Measurements from ENCODE around the gene CDK14. TPM values are rescaled to one million over a fixed set of nuclear protein-coding genes. Genes with fewer than 3 reads are reported as not detected.

Gene CDK14
- 10 to 100 TPM; 21.7 to 53.4 (median 37.1) TPM for total RNA-seq

DNA sequence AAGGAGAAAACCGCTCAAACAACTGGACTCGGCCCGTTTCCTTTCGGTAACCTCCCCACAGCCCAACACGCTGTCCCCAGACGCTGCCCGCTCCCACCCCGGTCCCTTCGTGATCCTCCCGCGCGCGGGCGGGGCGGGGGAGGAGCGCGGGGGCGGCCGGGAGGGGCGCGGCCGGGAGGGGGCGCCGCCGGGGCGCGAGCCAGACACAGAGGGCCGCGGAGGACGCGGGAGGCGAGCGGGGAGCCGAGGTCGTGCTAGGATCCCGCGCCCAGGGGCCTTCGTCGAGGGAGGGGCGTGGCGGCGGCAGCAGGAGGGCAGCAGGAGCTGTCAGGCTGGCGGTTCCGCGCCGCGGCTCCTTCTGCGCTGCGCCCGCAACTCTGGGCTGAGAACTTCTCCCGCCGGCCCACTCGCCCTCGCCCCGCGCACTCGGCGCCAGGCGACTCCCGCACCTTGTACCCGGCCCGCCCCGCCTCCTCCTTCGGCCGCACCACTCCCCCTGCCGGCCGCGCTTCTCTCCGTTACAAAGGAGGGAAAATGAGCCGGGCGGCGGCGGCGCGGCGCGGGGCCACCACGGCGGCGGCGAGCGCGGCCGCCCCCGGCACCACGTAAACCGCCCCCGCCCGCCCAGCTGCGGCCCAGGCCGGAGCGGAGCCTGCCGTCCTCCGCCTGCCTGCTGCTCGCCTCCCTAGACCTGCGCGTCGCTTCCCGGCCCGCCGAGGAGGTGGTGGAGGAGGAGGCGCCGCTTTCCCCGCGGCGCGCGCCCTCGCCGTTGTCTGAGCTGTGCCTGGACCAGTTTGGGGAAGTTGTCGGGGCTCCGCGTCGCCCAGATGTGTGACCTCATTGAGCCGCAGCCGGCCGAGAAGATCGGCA lies at the start of gene CDK14:
TSS of gene CDK14 (plus strand) at position 521 of the 870 bp plus-strand sequence. CDS start at position 828, 307 bp downstream.
- peak; percentile 78 to 91 for ATAC-seq (ENCODE audit: low FRiP score in 2 of 2)
- 0 to 1% methylated on average over 4 to 32 of the region's 118 CpGs for WGBS, 2 donors
- peaks cover 12 to 32% (median 16%) of the 10 kb centered on the region in 4 donors for H3K4me1 ChIP-seq
- DNase-seq: peak; percentile 83 to 96
- H3K9me3 ChIP-seq: no peaks in the 10 kb centered on the region
- no peaks in the 10 kb centered on the region for H3K36me3 ChIP-seq
- no peaks in the 10 kb centered on the region for H3K27me3 ChIP-seq
- TF ChIP-seq POLR2AphosphoS5 (IDR thresholded peaks at IDR 0.05) (peak; percentile 10 to 30), EP300 (IDR thresholded peaks at IDR 0.05) (no peak), POLR2A (IDR thresholded peaks at IDR 0.05) (peak in 1 of 4 donors; percentile 67)
- TF ChIP-seq, protein P1, sequence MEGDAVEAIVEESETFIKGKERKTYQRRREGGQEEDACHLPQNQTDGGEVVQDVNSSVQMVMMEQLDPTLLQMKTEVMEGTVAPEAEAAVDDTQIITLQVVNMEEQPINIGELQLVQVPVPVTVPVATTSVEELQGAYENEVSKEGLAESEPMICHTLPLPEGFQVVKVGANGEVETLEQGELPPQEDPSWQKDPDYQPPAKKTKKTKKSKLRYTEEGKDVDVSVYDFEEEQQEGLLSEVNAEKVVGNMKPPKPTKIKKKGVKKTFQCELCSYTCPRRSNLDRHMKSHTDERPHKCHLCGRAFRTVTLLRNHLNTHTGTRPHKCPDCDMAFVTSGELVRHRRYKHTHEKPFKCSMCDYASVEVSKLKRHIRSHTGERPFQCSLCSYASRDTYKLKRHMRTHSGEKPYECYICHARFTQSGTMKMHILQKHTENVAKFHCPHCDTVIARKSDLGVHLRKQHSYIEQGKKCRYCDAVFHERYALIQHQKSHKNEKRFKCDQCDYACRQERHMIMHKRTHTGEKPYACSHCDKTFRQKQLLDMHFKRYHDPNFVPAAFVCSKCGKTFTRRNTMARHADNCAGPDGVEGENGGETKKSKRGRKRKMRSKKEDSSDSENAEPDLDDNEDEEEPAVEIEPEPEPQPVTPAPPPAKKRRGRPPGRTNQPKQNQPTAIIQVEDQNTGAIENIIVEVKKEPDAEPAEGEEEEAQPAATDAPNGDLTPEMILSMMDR (IDR thresholded peaks at IDR 0.05): peak; percentile 54 to 86 (median 77)
- H3K27ac ChIP-seq: peak within 1 kb of the TSS; percentile 87 to 97 (median 90)
- H3K4me3 ChIP-seq: peak within 1 kb of the TSS; percentile 79 to 88 (median 84)

DNA sequence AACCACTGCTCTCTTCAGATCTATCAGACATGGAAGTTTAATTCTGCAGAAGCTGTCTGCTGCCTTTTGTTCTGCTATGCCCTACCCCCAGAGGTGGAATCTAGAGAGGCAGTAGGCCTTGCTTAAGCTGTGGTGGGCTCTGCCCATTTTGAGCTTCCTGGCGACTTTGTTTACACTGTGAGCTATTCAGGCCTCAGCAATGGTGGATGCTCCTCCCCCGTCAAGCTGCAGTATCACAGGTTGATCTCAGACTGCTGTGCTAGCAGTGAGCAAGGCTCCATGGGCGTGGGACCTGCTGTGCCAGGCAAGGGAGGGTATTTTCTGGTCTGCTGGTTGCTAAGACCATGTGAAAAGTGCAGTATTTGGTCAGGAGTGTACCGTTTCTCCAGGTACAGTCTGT lies 45.1 kb upstream of the CDK14 start:
- ATAC-seq (ENCODE audit: low FRiP score in 2 of 2): no peak
- WGBS, 2 donors: 70 to 83% methylated on average over 1 to 4 of the region's 4 CpGs

DNA sequence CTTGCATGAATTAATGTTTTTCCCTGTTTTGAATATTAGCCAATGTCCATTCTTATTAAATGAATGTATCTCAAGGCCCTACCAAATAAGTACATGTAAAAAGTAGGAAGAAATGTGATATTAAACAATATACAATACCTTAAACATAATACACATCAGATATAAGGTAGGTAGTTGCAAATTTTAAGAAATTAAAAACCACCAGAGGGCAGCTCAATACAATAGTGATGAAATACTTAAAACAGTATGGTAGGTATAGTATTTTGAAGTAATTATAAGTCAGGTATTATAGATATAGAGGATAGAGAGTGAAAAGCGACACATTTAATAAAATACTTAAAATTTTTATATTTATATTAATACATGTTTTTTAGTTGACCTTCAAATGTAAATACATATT lies 43.6 kb upstream of the CDK14 start:
- ATAC-seq (ENCODE audit: low FRiP score in 2 of 2) (no peak), DNase-seq (no peak)
- no peak for TF ChIP-seq POLR2A (IDR thresholded peaks at IDR 0.05)
- TF ChIP-seq, protein P1 (IDR thresholded peaks at IDR 0.05): peak in 3 of 6 experiments; percentile 7 to 21 (median 10)
- no peak overlapping the region for H3K4me3 ChIP-seq
- no peaks in the 10 kb centered on the region for H3K9me3 ChIP-seq
- H3K36me3 ChIP-seq: no peaks in the 10 kb centered on the region
- H3K4me1 ChIP-seq: no peaks in the 10 kb centered on the region
- 82 to 85% methylated on average over 1 of the region's 1 CpG for WGBS, 2 donors
- H3K27ac ChIP-seq: no peak overlapping the region
- H3K27me3 ChIP-seq: no peaks in the 10 kb centered on the region

More for the DNA sequence above, 45.1 kb upstream of the CDK14 start:
- H3K36me3 ChIP-seq: no peaks in the 10 kb centered on the region
- H3K27me3 ChIP-seq: no peaks in the 10 kb centered on the region
- H3K4me3 ChIP-seq: no peak overlapping the region
- no peak overlapping the region for H3K27ac ChIP-seq
- no peak for DNase-seq
- TF ChIP-seq EP300 (IDR thresholded peaks at IDR 0.05): no peak
- TF ChIP-seq POLR2A (IDR thresholded peaks at IDR 0.05): no peak
- TF ChIP-seq, protein P1 (IDR thresholded peaks at IDR 0.05): no peak
- no peak for TF ChIP-seq POLR2AphosphoS5 (IDR thresholded peaks at IDR 0.05)
- no peaks in the 10 kb centered on the region for H3K9me3 ChIP-seq
- H3K4me1 ChIP-seq: no peaks in the 10 kb centered on the region

DNA sequence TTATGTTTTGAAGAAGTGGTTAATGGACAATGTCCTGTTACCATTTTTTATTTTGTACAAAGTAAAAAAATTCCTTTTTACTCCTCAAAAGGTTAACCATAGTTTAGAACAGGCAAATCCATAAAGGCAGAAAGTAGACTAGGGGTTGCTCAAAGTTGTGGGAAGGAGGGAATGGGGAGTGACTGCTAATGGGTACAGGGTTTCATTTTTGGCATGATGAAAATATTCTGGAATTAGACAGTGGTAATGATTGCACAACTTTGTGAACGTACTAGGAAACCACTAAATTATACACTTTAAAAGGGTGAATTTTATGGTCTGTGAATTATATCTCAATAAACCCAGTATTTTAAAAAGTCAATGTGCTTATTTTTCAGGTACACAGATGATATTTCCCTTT lies 35.4 kb upstream of the CDK14 start:
- no peaks in the 10 kb centered on the region for H3K9me3 ChIP-seq

More for the DNA sequence above, 35.4 kb upstream of the CDK14 start:
- Histone ChIP-seq H3K27me3 (no peaks in the 10 kb centered on the region), H3K36me3 (no peaks in the 10 kb centered on the region), H3K4me1 (no peaks in the 10 kb centered on the region), H3K27ac (no peak overlapping the region), H3K4me3 (no peak overlapping the region)
- ATAC-seq (ENCODE audit: low FRiP score in 2 of 2) (no peak), DNase-seq (no peak)
- TF ChIP-seq EP300 (IDR thresholded peaks at IDR 0.05): no peak
- no peak for TF ChIP-seq POLR2A (IDR thresholded peaks at IDR 0.05)
- TF ChIP-seq POLR2AphosphoS5 (IDR thresholded peaks at IDR 0.05): no peak
- TF ChIP-seq, protein P1 (IDR thresholded peaks at IDR 0.05): no peak
- WGBS, 2 donors: 34 to 39% methylated on average over 1 of the region's 1 CpG

Measured in upper lobe of left lung (tissue), 6 donors.